Fibroblast of skin of left biceps (primary cell): Measurements from ENCODE around the gene MTUS2.

Experiments used
- DNase-seq, 2 experiments: peaks; one replicate each; pipeline ENCODE4 v3.0.0-alpha.2; 2013; ENCODE audit warnings: low read depth in 2 of 2

The MTUS2 gene

GRCh38 chr13:29022968-29023367 lies 202.8 kb downstream of the MTUS2 start:
- no peak for DNase-seq

DNA sequence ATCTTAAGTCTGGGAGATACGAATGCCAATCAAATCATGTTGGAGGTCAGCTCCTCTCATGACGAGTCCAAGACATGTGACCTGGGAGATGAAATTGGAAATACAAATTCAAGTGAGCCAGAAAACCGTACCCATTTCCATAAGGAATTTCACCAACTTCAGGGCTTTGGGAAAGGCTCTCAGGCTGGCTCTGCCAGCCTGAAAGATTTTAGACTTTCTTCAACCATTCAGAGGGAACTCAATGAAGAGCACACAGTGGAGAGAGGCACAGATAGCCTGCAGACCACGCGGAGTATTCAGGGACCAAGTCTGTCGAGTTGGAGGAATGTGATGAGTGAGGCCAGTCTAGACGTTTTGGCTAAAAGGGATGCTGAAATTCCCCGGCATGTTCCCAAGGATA lies 204.6 kb downstream of the MTUS2 start:
- DNase-seq: no peak

GRCh38 chr13:29028868-29029267 lies 208.7 kb downstream of the MTUS2 start:
- no peak for DNase-seq

GRCh38 chr13:29038700-29039099 lies 218.6 kb downstream of the MTUS2 start:
- DNase-seq: no peak

DNA sequence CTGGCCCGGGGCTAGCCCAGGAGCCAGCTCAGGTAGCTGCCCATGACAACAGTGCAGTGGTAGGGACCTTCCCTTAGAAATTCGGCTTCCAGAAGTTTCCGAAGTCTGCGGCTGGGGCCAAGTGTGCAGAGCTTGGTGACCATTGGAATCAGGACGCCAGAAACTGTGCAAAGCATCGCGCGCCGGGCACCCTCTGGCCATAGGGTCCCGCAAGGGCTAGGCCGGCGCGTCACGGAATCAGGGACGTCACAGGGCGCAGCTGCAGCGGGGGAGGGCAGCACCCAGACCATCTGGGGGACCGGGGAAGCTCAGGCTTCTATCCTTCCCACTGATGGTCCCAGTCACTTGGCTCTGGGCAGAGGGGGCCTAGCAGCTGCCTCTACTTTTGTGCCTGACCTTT lies 219.1 kb downstream of the MTUS2 start:
- no peak for DNase-seq

DNA sequence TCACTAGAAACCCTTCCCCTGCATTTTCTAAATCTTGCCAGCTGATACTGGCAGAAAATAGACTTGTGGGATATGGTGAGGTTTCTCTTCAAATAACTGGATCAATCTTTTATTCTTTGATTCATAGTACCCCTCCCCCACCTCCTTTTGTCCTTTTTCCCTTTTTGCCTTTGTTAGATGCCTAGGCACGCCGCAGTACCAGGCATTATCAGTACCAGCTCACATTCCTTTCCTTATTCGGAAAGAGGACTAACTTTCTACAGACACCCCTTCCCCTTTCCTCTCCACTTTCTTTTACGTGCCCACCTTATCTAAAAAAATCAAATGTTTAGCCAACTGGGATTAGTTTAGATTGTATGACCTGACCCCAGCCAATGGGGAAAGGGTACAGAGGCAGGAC lies 226.4 kb downstream of the MTUS2 start:
- DNase-seq: no peak

- DNase-seq: no peak
These were observed 229.4 kb downstream of the MTUS2 start for GRCh38 chr13:29049524-29049923.

GRCh38 chr13:29050719-29051118 lies 230.6 kb downstream of the MTUS2 start:
- no peak for DNase-seq

- no peak for DNase-seq
These were observed 239.7 kb downstream of the MTUS2 start for GRCh38 chr13:29059800-29060199.

DNA sequence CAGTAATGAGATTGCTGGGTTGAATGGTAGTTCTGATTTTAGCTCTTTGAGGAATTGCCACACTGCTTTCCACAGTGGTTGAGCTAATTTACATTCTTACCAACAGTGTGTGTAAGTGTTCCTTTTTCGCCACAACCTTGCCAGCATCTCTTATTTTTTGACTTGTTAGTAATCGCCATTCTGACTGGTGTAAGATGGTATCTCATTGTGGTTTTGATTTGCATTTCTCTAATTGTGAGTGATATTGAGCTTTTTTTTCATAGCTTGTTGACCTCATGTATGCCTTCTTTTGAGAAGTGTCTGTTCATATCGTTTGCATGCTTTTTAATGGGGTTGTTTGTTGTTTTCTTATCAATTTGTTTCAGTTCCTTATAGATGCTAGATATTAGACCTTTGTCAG lies 245.0 kb downstream of the MTUS2 start:
- no peak for DNase-seq

DNA sequence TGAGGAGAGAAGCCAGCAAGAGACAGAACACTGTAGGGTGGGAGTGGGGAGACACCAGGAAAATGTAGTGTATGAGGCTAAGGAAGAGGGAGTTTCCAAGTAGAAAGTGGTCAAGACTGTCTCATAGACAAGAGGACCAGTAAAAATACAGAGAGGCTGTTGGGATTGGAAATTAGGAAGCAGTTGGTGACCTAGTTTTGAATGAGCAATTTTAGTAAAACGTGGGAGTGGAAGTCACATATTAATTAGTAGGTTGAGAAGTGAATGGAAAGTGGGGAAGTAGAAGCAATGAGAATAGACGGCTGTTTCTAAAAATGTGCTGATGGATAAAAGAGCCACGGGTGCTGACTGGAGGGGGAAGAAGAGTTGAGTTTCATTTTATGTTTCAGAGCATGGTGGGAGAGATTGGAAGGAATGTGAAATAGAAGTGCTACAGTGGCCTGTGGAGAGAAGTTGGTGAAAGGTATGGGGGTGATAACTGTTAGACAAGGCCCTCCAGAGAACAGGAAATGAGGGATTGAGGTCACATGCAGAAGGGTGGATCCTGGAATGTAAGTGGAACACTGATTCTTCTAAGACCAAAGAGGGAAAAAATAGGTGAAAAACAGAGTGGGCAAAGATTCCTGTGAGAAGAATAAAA lies 247.3 kb downstream of the MTUS2 start:
- no peak for DNase-seq

GRCh38 chr13:29073755-29074154 lies 253.6 kb downstream of the MTUS2 start:
- DNase-seq: no peak

- DNase-seq: no peak
These were observed 257.1 kb downstream of the MTUS2 start for GRCh38 chr13:29077051-29077813.

GRCh38 chr13:29081036-29081435 lies 260.9 kb downstream of the MTUS2 start:
- DNase-seq: no peak

DNA sequence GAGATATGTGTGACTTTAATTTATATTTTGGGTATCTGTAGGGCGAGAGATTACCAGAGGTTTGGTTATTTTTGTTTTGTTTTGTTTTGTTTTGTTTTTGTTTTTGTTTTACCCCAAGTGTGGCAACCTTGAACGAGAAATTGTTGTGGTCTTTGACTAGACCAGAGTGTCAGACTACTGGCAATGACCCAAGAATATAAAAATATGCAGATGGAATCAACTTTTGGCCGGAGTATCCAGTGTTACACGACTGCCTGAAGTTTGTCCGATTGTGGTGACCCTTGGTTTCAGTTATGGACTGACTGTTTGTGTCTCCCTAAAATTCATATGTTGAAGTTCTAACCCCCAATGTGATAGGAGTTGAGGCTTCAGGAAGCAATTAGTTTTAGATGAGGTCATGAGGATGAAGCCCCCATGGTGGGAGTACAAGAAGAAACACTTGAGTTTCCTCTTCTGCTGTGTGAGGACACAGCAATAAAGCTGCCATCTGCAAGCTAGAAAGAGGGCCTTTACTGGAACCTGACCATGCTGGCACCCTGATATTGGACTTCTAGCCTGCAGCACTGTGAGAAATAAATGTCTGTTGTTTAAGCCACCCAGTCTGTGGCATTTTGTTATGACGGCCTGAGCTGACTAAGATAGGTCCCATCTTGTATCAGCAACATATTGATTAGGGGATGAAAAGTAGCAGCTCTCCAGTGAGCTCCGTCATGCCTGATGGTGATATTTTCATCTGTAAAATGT lies 261.7 kb downstream of the MTUS2 start:
- DNase-seq: no peak

DNA sequence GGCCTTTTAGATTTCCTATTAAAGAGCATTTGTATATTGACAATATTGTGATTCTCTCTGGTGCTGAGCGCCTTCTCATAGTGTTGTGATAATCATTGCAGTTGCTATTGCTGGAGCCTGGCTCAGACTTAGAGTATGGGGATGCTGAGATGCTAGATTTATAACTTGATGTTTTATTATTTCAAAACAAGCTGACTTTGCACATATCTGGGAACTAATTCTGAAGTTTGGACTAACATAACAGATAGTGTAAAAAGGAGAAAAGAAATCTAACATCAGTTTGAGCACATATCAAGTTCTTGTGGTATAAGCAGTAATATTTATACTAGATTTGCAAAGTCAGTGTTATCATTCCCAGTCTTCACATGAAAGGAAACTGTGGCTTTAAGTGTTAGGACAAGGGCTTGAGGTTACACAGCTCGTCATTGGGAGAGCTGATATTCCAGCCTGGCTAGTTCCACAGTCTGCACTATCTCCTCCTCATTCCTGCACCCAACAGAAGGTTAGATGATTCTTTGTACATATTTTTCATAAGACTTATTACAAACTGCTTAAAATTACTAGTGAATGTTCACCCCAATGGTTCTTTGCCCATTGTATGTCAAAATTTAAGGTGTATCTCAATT lies 279.8 kb downstream of the MTUS2 start:
- no peak for DNase-seq

DNA sequence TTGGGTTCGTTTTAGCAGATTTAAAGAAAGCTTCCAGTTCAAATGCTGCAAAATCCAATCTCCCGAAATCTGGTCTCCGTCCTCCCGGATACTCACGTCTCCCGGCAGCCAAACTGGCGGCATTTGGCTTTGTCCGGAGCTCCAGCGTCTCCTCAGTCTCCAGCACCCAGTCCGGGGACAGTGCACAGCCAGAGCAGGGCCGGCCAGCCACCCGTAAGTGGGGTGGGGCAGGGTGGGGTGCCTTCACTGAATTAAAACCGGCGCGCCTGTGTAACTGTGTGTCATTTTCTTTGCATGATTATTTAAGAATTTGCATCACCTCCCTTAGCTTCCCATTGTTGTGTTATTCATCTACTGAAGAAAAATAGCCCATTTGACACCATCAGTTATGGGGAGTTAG lies 280.6 kb downstream of the MTUS2 start:
- DNase-seq: no peak

DNA sequence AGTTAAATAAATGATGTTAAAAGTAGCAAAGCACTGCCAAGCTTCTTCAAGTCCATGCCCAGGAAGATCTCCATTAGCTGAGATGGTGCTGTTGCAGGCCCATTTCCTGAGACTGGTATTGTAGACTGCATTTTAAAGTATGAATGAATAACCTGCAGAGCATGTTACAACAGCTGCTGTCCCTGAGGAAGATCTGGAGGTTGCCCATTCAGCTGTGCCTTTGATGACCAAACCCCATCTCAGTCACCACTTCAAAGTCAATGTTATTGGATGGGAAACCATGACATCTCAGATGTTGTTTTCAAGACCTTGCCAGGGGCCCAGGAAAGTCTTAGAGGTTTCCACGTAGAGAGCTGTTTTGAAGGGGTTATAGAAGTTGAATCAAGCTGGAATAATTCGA lies 281.3 kb downstream of the MTUS2 start:
- no peak for DNase-seq

DNA sequence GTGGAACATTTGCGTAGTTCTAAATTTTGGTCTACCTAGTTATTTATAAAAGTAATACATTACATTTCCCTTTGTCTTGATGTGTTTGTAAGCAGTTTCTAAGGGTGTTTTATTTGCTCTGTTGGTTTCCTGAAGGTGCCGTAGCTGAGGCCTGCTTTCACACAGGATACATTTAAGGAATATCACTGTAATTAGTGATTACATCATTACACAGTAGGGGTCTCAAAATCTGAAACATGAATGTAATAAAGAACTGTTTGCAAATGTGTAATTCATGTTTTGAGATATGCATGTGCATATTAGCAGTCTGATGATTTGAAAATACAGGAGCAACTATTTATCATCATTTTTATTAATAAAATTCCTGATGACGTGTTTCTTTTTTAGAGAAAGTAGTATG lies 281.8 kb downstream of the MTUS2 start:
- no peak for DNase-seq

DNA sequence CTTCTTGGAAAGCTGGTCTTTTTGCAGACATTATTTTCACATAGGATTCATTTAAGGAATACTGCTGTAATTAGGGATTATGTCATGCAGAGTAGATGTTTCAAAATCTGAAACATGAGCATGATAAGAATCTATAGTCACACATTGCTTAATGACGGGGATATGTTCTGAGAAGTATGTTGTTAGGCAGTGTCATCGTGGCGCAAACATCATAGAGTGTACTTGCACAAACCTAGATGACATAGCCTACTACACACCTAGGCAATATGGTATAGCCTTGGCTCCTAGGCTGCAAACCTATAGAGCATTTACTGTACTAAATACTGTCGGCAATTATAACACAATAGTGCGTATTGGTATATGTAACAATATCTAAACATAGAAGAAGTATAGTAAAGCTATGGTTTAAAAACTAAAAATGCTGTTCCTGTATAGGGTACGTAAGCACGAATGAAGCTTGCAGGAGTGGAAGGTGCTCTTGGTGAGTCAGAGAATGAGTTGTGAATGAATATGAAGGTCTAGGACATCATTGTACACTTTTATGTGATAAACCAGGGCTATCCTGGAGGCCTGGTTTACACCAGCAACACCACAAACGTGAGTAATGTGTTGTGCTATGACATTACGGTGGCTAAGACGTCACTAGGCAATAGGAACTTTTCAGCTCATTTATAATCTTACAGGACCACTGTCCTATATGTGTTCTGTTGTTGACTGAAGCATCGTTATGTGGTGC lies 283.1 kb downstream of the MTUS2 start:
- DNase-seq: no peak

GRCh38 chr13:29104461-29104860 lies 284.3 kb downstream of the MTUS2 start:
- DNase-seq: no peak

DNA sequence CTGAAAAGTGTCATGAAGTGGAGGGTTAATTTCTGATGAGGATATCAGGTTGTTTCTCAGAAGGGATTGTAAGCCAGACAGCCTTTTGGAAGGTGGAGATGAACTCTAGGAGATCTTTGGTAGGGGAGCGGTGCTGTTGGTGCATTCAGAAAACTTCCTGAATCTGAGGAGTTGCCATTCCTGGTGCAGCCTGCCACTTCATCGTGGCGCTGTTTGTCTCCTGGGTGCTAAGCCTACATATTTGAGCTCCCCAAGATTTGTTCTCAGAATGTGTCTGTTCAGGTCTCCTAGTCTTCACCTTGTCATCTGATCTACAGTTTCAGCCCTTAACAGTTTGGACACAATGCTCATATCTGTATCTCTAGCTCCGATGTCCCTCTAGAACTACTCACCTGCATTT lies 285.6 kb downstream of the MTUS2 start:
- no peak for DNase-seq
